ENCODE measurements around the gene SMOC1. TPM values are rescaled to one million over a fixed set of nuclear protein-coding genes. Genes with fewer than 3 reads are reported as not detected.

The SMOC1 gene
- total and polyA plus RNA-seq, 2 of the 8 experiments (the other 6 are each of a cell fraction or from before 2014, with no cell fraction given) = 1.6 to 2.4 TPM

DNA sequence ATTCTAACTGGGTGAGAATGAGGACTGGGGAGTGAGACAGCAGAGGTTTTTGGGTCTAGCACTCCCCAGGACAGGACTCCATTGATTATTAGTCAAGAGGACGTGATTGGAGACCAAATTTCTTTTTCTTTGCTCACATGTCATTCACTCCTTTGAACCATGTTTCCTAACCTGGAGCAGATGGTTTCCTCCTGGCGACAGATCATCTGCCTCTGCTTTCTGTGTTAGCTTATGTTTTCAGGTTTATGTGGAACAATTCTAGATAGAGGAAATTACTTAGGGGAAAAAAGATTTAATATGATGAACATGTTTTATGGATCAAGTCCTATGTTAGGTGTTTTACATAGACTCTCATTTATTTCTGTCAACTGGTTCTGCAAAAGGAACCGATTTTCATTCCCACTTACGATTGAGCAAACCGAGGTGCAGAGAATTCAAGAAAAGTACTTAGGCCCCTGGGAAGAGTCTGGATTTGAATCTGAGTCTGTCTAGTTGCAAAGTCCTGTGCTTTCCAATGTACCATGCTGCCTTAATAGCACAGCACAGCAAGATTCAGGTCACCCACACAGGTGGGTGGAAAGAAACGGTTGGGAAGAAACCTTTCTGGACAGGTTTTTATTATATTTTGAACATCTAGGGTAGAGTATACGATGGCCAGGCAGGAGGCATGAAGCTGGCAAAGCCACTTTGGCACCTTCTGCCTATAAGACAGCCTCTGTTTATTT, 30.8 kb downstream of the SMOC1 start:
- CTCF ChIA-PET (ENCODE audit: partially characterized antibody) = interaction anchor here (1.9 kb wide), 1 partner anchor 118 kb away, joined by 5 read pairs; no protein-coding TSS in a partner anchor
- WGBS, 2 experiments (ENCODE audit: extremely low coverage in 1 of 2, insufficient coverage in 1 of 2, insufficient read length in 1 of 2, insufficient replicate concordance in 2 of 2, low coverage in 1 of 2, low lambda C conversion rate in 2 of 2, missing lambda C conversion rate in 1 of 2) = 91% methylated on average over 7 of the region's 7 CpGs; no CpG with 5 or more reads in 1 of the 2 experiments
- no peak for TF ChIP-seq JUND (IDR thresholded peaks at IDR 0.05; ENCODE audit: low read length)
- no peak for TF ChIP-seq KDM1A (IDR thresholded peaks at IDR 0.05; ENCODE audit: borderline replicate concordance, low read length)
- TF ChIP-seq SIN3A (conservative IDR thresholded peaks at IDR 0.05 in 1 of 2, IDR thresholded peaks at IDR 0.05 in 1 of 2; ENCODE audit: low read depth in 1 of 2, low read length in 2 of 2) = no peak
- no peak for TF ChIP-seq SIRT6 (IDR thresholded peaks at IDR 0.05; ENCODE audit: low read length)
- no peak for TF ChIP-seq SUZ12 (IDR thresholded peaks at IDR 0.05; ENCODE audit: low read length)
- TF ChIP-seq RXRA (IDR thresholded peaks at IDR 0.05; ENCODE audit: insufficient read depth, low read depth, low read length) = no peak
- TF ChIP-seq NANOG (IDR thresholded peaks at IDR 0.05; ENCODE audit: insufficient read depth, low read depth, low read length, poor library complexity, severe bottlenecking) = no peak
- no peak for TF ChIP-seq CHD1 (IDR thresholded peaks at IDR 0.05; ENCODE audit: low read depth, low read length)
- TF ChIP-seq TEAD4 (IDR thresholded peaks at IDR 0.05; ENCODE audit: low read depth, low read length) = no peak
- TF ChIP-seq HDAC6 (IDR thresholded peaks at IDR 0.05; ENCODE audit: low read depth, low read length) = no peak
- TF ChIP-seq SP1 (IDR thresholded peaks at IDR 0.05; ENCODE audit: low read depth, low read length) = no peak
- TF ChIP-seq CHD2 (IDR thresholded peaks at IDR 0.05; ENCODE audit: low read length) = no peak
- no peak for TF ChIP-seq KDM5A (IDR thresholded peaks at IDR 0.05; ENCODE audit: low read length)
- no peak for TF ChIP-seq TAF7 (optimal IDR thresholded peaks at IDR 0.05; ENCODE audit: borderline replicate concordance, low read depth, low read length)

More for the DNA sequence above, 30.8 kb downstream of the SMOC1 start:
- no peaks in the 10 kb centered on the region for H4K20me1 ChIP-seq (replicated peaks in 1 of 2; ENCODE audit: control insufficient read depth in 1 of 2, insufficient read depth in 2 of 2, low read length in 2 of 2)
- H2BK15ac ChIP-seq (ENCODE audit: low read length) = no peak overlapping the region
- H3K27ac ChIP-seq (ENCODE audit: low read depth, low read length) = no peak overlapping the region
- no peak overlapping the region for H2BK20ac ChIP-seq (ENCODE audit: low read length)
- no peak overlapping the region for H3K23ac ChIP-seq (ENCODE audit: insufficient read length)
- no peak overlapping the region for H2AFZ ChIP-seq (ENCODE audit: low read length)
- H3K79me2 ChIP-seq (ENCODE audit: control insufficient read depth in 1 of 2, insufficient read depth in 2 of 2, low read length in 2 of 2) = no peaks in the 10 kb centered on the region
- no peak overlapping the region for H4K8ac ChIP-seq (ENCODE audit: extremely low read depth, insufficient read depth, low read length)
- no peak overlapping the region for H2BK120ac ChIP-seq (replicated peaks; ENCODE audit: low read depth, low read length)
- no peaks in the 10 kb centered on the region for H3K79me1 ChIP-seq (ENCODE audit: low read depth, low read length)
- no peak overlapping the region for H3K18ac ChIP-seq (ENCODE audit: extremely low read depth, low read length)
- 0 out of 4 replicates have a peak, but pooled peaks cover 0 to 2% of the 10 kb centered on the region in 2 experiments for H3K9me3 ChIP-seq (ENCODE audit: insufficient read depth in 2 of 2, low read depth in 1 of 2, low read length in 1 of 2)
- no peak overlapping the region for H3K4ac ChIP-seq (replicated peaks; ENCODE audit: insufficient read length, low read depth, low read length)
- H3K4me1 ChIP-seq (replicated peaks in 1 of 4; ENCODE audit: control insufficient read depth in 3 of 4, insufficient read depth in 4 of 4, low read length in 3 of 4) = no peaks in the 10 kb centered on the region
- no peak overlapping the region for H4K91ac ChIP-seq (replicated peaks; ENCODE audit: insufficient read length, low read length)
- no peak overlapping the region for H2BK5ac ChIP-seq (ENCODE audit: low read depth, low read length)
- no peak overlapping the region for H3K14ac ChIP-seq (ENCODE audit: insufficient read length)
- H3K23me2 ChIP-seq (ENCODE audit: low read depth, low read length) = no peaks in the 10 kb centered on the region
- H3K4me3 ChIP-seq (ENCODE audit: extremely low read depth in 1 of 4, insufficient read depth in 2 of 4, low read depth in 3 of 4, low read length in 4 of 4) = no peak overlapping the region
- FAIRE-seq = no peak
- no peak overlapping the region for H3K4me2 ChIP-seq (ENCODE audit: insufficient read depth in 1 of 2, low read depth in 2 of 2, low read length in 2 of 2)
- no peak overlapping the region for H3K56ac ChIP-seq (replicated peaks; ENCODE audit: insufficient read length, low read depth, low read length)
- H3K36me3 ChIP-seq (ENCODE audit: control insufficient read depth in 2 of 4, insufficient read depth in 4 of 4, low read length in 3 of 4) = no peaks in the 10 kb centered on the region
- H2AK5ac ChIP-seq (ENCODE audit: low read depth, low read length) = no peak overlapping the region
- POLR2A ChIA-PET (ENCODE audit: partially characterized antibody) = interaction anchor here (0.8 kb wide), 1 partner anchor 18 kb away, joined by 3 read pairs; no protein-coding TSS in a partner anchor
- no peak overlapping the region for H4K5ac ChIP-seq (ENCODE audit: insufficient read length, low read depth, low read length)
- DNase-seq (ENCODE audit: low read depth in 1 of 2, low spot score in 2 of 2) = no peak
- H3K27me3 ChIP-seq (replicated peaks in 1 of 4; ENCODE audit: control insufficient read depth in 3 of 4, extremely low read depth in 1 of 4, insufficient read depth in 3 of 4, low read length in 3 of 4) = no peaks in the 10 kb centered on the region
- no peak overlapping the region for H3K9ac ChIP-seq (replicated peaks in 1 of 4; ENCODE audit: extremely low read depth in 1 of 4, low read depth in 3 of 4, low read length in 3 of 4)
- no peak overlapping the region for H2BK12ac ChIP-seq (ENCODE audit: low read depth, low read length)

Data from H1 (cell line).